ENCODE results near the gene TUT4. TPM values are rescaled to one million over a fixed set of nuclear protein-coding genes. Genes with fewer than 3 reads are reported as not detected.

The TUT4 gene
- total and polyA plus RNA-seq, 2 of the 4 experiments (the other 2 are of a cell fraction) = 10.9 to 40.0 TPM

DNA sequence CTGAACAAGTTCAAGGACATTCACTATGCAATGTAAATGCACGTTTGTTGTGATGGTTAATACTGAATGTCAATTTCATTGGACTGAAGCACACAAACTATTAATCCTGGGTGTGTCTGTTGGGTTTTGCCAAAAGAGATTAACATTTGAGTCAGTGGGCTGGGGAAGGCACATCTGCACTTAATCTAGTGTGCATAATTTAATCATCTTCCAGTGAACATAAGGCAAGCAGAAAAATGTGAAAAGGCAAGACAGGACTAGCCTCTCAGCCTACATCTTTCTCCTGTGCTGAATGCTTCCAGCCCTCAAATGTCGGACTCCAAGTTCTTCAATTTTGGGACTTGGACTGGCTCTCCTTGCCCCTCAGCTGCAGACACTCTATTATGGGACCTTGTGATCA lies 108.4 kb downstream of the TUT4 start:
- no peak overlapping the region for H4K91ac ChIP-seq (ENCODE audit: insufficient read depth, low read depth, low read length)
- H3K4me3 ChIP-seq (ENCODE audit: insufficient read depth, low read depth, low read length) = no peak overlapping the region
- no peak overlapping the region for H3K9ac ChIP-seq (ENCODE audit: low read depth, low read length)
- H2BK20ac ChIP-seq (ENCODE audit: low read depth, low read length) = no peak overlapping the region
- in situ Hi-C loops (cut with MboI; ENCODE audit: low sequenced_read_pairs) = no loop called here
- CTCF ChIA-PET = interaction anchor here (0.6 kb wide), 1 partner anchor 31 kb away, joined by 7 read pairs; no protein-coding TSS in a partner anchor
- no peak overlapping the region for H2BK15ac ChIP-seq (ENCODE audit: low read depth, low read length)
- intact Hi-C loops (cut with micrococcal nuclease) = no loop called here
- no peak overlapping the region for H3K14ac ChIP-seq (replicated peaks; ENCODE audit: low read depth, low read length)
- no peaks in the 10 kb centered on the region for H3K9me1 ChIP-seq (ENCODE audit: insufficient read depth, low read length)
- TF ChIP-seq SMC3 (IDR thresholded peaks at IDR 0.05; ENCODE audit: low read depth, low read length) = no peak
- TF ChIP-seq CHD1 (IDR thresholded peaks at IDR 0.05; ENCODE audit: low read depth, low read length) = no peak
- no peak for TF ChIP-seq NFE2L2 (IDR thresholded peaks at IDR 0.05; ENCODE audit: low read depth, low read length)
- TF ChIP-seq RFX5 (IDR thresholded peaks at IDR 0.05; ENCODE audit: low read depth, low read length) = no peak
- TF ChIP-seq RCOR1 (IDR thresholded peaks at IDR 0.05; ENCODE audit: insufficient replicate concordance, low read length) = no peak
- TF ChIP-seq RAD21 (IDR thresholded peaks at IDR 0.05; ENCODE audit: low read length) = no peak
- no peak for TF ChIP-seq FOS (IDR thresholded peaks at IDR 0.05; ENCODE audit: low read depth, low read length)
- TF ChIP-seq MXI1 (IDR thresholded peaks at IDR 0.05; ENCODE audit: borderline replicate concordance, low read depth, low read length) = no peak
- TF ChIP-seq MAFK (IDR thresholded peaks at IDR 0.05; ENCODE audit: low read depth, low read length) = no peak
- ATAC-seq (ENCODE audit: low read depth) = no peak
- peaks cover 15% of the 10 kb centered on the region for H3K36me3 ChIP-seq (ENCODE audit: control insufficient read depth, insufficient read depth, low read length)
- BruUV-seq (replicated peaks) = no TSS peak
- no peak overlapping the region for H2AFZ ChIP-seq (replicated peaks; ENCODE audit: low read length, poor library complexity)
- H3K18ac ChIP-seq (ENCODE audit: low read depth, low read length) = no peak overlapping the region
- no peak overlapping the region for H4K5ac ChIP-seq (ENCODE audit: low read depth, low read length)
- no peaks in the 10 kb centered on the region for H4K20me1 ChIP-seq (ENCODE audit: insufficient read depth, low read length)
- dilution Hi-C loops (cut with HindIII; ENCODE audit: low sequenced_read_pairs, unreplicated experiment) = no loop called here
- H2BK120ac ChIP-seq (ENCODE audit: low read depth, low read length) = no peak overlapping the region
- no peak overlapping the region for H3K56ac ChIP-seq (ENCODE audit: extremely low read depth, insufficient read depth, low read length)
- WGBS, 2 experiments (ENCODE audit: extremely low coverage in 2 of 2, insufficient read length in 1 of 2) = no CpG with 5 or more reads among the region's 2 CpGs
- no peaks in the 10 kb centered on the region; a peak in 1 of 4 replicates for H3K79me1 ChIP-seq (ENCODE audit: low read depth in 1 of 2, low read length in 2 of 2)
- DNase-seq = no peak
- H3K4ac ChIP-seq (ENCODE audit: low read depth, low read length) = no peak overlapping the region
- H3K4me1 ChIP-seq (ENCODE audit: control insufficient read depth, insufficient read depth, low read length) = no peaks in the 10 kb centered on the region
- no peak overlapping the region for H2AK5ac ChIP-seq (ENCODE audit: low read depth, low read length)
- no peak overlapping the region for H2BK5ac ChIP-seq (ENCODE audit: low read depth, low read length, poor library complexity, severe bottlenecking)
- no peak overlapping the region for H4K8ac ChIP-seq (ENCODE audit: low read depth in 2 of 2, low read length in 2 of 2)
- no peak overlapping the region for H3K27ac ChIP-seq (ENCODE audit: insufficient read depth, low read length)
- no peak overlapping the region for H3K4me2 ChIP-seq (ENCODE audit: low read depth, low read length)
- H3K23ac ChIP-seq (ENCODE audit: low read depth, low read length) = no peak overlapping the region
- no peaks in the 10 kb centered on the region for H3K27me3 ChIP-seq (ENCODE audit: control insufficient read depth, insufficient read depth, low read length)
- no peaks in the 10 kb centered on the region for H3K9me3 ChIP-seq (ENCODE audit: control insufficient read depth, insufficient read depth, low read length)
- POLR2A ChIA-PET (ENCODE audit: unreplicated experiment) = no interaction called here
- H2AK9ac ChIP-seq (replicated peaks; ENCODE audit: low read depth, low read length, poor library complexity) = no peak overlapping the region
